ENCODE data around the gene RAC2. TPM values are rescaled to one million over a fixed set of nuclear protein-coding genes. Genes with fewer than 3 reads are reported as not detected.
A peak's percentile ranks its signal among the peaks of the same experiment; 100 is the strongest.

The RAC2 gene
- total RNA-seq, 1 donor from 2014 or later = 51.9 TPM

GRCh38 chr22:37270928-37271650, 27.0 kb upstream of the RAC2 start:
- H3K4me3 ChIP-seq (ENCODE audit: low read depth, low read length) = no peak overlapping the region
- no peak for DNase-seq (ENCODE audit: low read depth)
- TF ChIP-seq CTCF (conservative IDR thresholded peaks at IDR 0.05; ENCODE audit: low read depth, low read length) = no peak

GRCh38 chr22:37269936-37270678, 26.0 kb upstream of the RAC2 start:
- H3K4me3 ChIP-seq (ENCODE audit: low read depth, low read length) = no peak overlapping the region
- TF ChIP-seq CTCF (conservative IDR thresholded peaks at IDR 0.05; ENCODE audit: low read depth, low read length) = no peak
- DNase-seq (ENCODE audit: low read depth) = no peak

DNA sequence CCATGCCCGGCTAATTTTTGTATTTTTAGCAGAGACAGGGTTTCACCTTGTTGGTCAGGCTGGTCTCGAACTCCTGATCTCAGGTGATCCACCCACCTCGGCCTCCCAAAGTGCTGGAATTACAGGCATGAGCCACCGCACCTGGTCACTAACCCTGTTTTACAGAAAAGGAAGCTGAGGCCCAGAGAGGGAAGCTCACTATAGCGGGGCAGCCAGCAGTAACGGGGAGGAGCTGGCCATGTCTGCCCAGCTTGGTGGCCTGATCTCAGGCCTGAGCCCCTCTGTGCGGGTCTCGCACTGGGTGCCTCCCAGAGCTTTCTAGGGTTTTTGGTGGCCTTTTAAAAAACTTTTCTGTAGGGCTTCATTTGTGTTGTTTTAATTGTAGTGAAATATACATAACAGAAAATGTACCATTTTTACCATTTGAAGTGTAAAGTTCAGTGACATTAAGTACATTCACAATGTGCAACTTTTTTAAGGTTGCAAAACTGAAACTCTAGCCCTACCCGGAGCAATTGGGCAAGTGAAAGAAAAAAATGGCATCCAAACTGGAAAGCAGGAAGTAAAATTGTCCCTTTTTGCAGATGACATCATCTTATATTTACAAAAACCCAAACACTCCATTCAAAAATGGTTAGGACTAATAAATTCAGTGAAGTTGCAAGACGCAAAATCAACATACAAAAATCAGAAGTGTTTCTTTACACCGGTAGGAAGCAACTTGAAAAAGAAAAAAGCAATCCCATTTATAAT, 23.8 kb upstream of the RAC2 start:
- no peak for TF ChIP-seq CTCF (conservative IDR thresholded peaks at IDR 0.05; ENCODE audit: low read depth, low read length)
- no peak for DNase-seq (ENCODE audit: low read depth)
- H3K4me3 ChIP-seq (ENCODE audit: low read depth, low read length) = no peak overlapping the region

GRCh38 chr22:37267135-37267587, 23.1 kb upstream of the RAC2 start:
- H3K4me3 ChIP-seq (ENCODE audit: low read depth, low read length) = peak overlapping the region; percentile 59
- peak; percentile 79 for TF ChIP-seq CTCF (conservative IDR thresholded peaks at IDR 0.05; ENCODE audit: low read depth, low read length)
- DNase-seq (ENCODE audit: low read depth) = no peak

- DNase-seq (ENCODE audit: low read depth) = no peak
- H3K4me3 ChIP-seq (ENCODE audit: low read depth, low read length) = peak overlapping the region; percentile 59
- no peak for TF ChIP-seq CTCF (conservative IDR thresholded peaks at IDR 0.05; ENCODE audit: low read depth, low read length)
Measured at GRCh38 chr22:37266581-37267134, 22.6 kb upstream of the RAC2 start.

DNA sequence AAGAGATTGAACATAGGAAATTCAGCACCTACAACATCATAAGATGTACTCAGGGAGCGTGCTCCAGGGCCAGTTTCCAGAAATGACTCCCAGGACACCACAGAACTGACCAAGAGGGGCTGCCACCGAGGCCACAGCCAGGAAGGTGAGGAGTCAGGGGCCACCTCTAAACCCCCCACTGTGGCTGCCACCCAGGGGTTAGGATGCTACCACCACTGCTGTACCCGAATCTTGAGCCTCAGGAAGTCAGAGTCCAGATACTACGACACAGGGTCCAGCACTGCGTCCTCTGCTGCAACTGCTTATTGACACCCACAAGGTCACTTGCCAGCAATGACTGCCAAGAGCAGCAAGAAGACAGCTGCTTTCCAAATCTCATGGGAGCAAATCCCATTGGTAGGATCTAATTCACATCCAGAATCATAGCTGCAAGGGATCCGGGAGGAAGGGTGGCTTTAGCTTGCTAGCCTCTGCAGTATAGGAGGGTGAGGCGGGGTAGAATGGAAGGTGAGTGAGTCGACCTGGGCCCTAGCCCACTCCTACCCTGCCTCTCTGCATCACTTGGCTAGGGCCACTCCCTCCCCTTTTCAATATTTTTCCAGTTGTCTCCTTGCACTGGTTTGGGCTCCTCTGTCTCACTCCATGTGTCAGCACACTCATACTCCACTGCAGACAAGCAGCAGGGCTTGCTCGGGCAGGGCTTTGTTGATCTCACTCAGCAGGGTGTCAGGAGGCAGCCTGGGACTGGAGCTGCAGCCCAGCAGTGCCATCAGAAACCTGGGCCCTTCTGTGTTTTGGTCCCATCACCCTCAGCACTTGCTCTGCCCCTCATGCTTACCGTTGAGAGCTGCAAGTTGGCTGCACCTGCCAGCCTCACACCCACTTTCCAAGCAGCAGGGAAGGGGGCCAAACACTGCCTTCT, 20.2 kb upstream of the RAC2 start:
- TF ChIP-seq CTCF (conservative IDR thresholded peaks at IDR 0.05; ENCODE audit: low read depth, low read length) = no peak
- DNase-seq (ENCODE audit: low read depth) = no peak
- H3K4me3 ChIP-seq (ENCODE audit: low read depth, low read length) = no peak overlapping the region
